HG03571 (cell line): ENCODE results near the gene GRAMD1B.

ENCODE experiments used
- ATAC-seq: cut with Tn5 transposase; IDR thresholded peaks from one replicate; pipeline ENCODE4 v1.9.1; 2021; ENCODE audit not compliant: unreplicated experiment

The GRAMD1B gene

GRCh38 chr11:123624974-123625373 is 194.9 kb downstream of the GRAMD1B start:
- ATAC-seq, result no peak

GRCh38 chr11:123628936-123629683 is 199.0 kb downstream of the GRAMD1B start:
- no peak for ATAC-seq

GRCh38 chr11:123630126-123630608 is 200.1 kb downstream of the GRAMD1B start:
- no peak for ATAC-seq

- no peak for ATAC-seq
Measured at GRCh38 chr11:123640029-123640428, 210.0 kb downstream of the GRAMD1B start.

GRCh38 chr11:123640677-123641494 is 210.8 kb downstream of the GRAMD1B start:
- peak; percentile 70 for ATAC-seq

- no peak for ATAC-seq
Measured at GRCh38 chr11:123641495-123641840, 211.4 kb downstream of the GRAMD1B start.

GRCh38 chr11:123642435-123642834 is 212.4 kb downstream of the GRAMD1B start:
- no peak for ATAC-seq

GRCh38 chr11:123645286-123645975 is 215.4 kb downstream of the GRAMD1B start:
- ATAC-seq, result no peak

- no peak for ATAC-seq
Measured at GRCh38 chr11:123650901-123651300, 220.8 kb downstream of the GRAMD1B start.

GRCh38 chr11:123652599-123652998 is 222.5 kb downstream of the GRAMD1B start:
- no peak for ATAC-seq

- no peak for ATAC-seq
Measured at GRCh38 chr11:123653483-123653826, 223.4 kb downstream of the GRAMD1B start.

- ATAC-seq, result no peak
Measured at GRCh38 chr11:123653827-123654565, 223.9 kb downstream of the GRAMD1B start.

- ATAC-seq, result no peak
Measured at GRCh38 chr11:123654566-123655081, 224.6 kb downstream of the GRAMD1B start, which contains the start of gene SCN3B. Gene SCN3B, minus strand, starts transcription at chr11:123654624. Its CDS starts 823 bp downstream, at chr11:123653801.

GRCh38 chr11:123659311-123659710 is 229.2 kb downstream of the GRAMD1B start:
- peak; percentile 22 for ATAC-seq

- ATAC-seq, result peak; percentile 94
Measured at GRCh38 chr11:123659965-123660364, 229.9 kb downstream of the GRAMD1B start.

GRCh38 chr11:123665306-123665705 is 235.2 kb downstream of the GRAMD1B start:
- ATAC-seq, result no peak

- no peak for ATAC-seq
Measured at GRCh38 chr11:123670081-123670480, 240.0 kb downstream of the GRAMD1B start.

GRCh38 chr11:123671534-123671933 is 241.5 kb downstream of the GRAMD1B start:
- no peak for ATAC-seq

GRCh38 chr11:123672568-123672967 is 242.5 kb downstream of the GRAMD1B start:
- ATAC-seq, result no peak

- no peak for ATAC-seq
Measured at GRCh38 chr11:123674297-123674696, 244.2 kb downstream of the GRAMD1B start.
